ENCODE measurements around the gene WFIKKN1. TPM values are rescaled to one million over a fixed set of nuclear protein-coding genes. Genes with fewer than 3 reads are reported as not detected.

WFIKKN1 gene
- total and polyA plus RNA-seq, 2 of the 13 experiments (the other 11 are each of a cell fraction or from before 2014, with no cell fraction given), result 1.7 to 4.9 TPM

DNA sequence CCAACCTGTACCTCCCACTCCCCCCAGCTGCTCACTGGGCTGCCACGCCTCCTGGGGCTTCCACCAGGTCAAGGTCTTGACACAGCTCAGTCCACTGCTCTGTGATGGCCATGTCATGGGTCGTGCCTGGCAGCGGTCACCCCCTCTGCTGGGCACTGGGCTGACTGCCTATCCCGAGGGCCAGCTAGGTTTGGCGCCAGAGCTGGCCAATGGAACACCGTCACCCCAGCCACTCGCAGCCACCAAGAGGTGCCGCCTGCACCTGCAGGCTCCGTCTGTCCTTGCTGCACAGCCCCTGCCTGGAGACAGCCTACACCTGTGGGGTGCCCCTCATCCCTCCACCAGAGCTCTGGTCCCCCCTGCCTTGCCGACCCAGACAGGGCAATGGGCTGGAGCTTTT, 45.4 kb upstream of the WFIKKN1 start:
- Histone ChIP-seq H4K20me1 (ENCODE audit: insufficient read depth, low read length) (peaks cover 4% of the 10 kb centered on the region; the same call in 1 of the 2 replicates), H3K36me3 (replicated peaks in 1 of 2; ENCODE audit: control insufficient read depth in 1 of 2, insufficient read depth in 2 of 2, low read length in 2 of 2) (no peaks in the 10 kb centered on the region), H3K9me3 (ENCODE audit: low read length) (no peaks in the 10 kb centered on the region), H3K27ac (ENCODE audit: extremely low read length, insufficient read depth, low read length) (no peak overlapping the region), H3K4me2 (ENCODE audit: low read depth, low read length) (peak overlapping the region; percentile 59), H3K4me3 (replicated peaks in 1 of 3; ENCODE audit: insufficient read depth in 1 of 3, low read depth in 2 of 3, low read length in 3 of 3) (peak overlapping the region in 1 of 3 experiments; percentile 33; a peak in 1 of 6 replicates), H3K9ac (ENCODE audit: insufficient read depth, low read depth, low read length) (no peak overlapping the region), H3K4me1 (ENCODE audit: insufficient read depth, low read length) (peaks cover 33% of the 10 kb centered on the region), H3K27me3 (ENCODE audit: control insufficient read depth in 1 of 2, insufficient read depth in 2 of 2, low read length in 2 of 2) (no peaks in the 10 kb centered on the region), H2AFZ (ENCODE audit: low read length) (no peak overlapping the region), H3K79me2 (ENCODE audit: insufficient read depth, low read length) (peaks cover 12% of the 10 kb centered on the region)
- ChIA-PET POLR2A (interaction anchor here (1.0 to 1.5 kb wide), 3 partner anchors 8 to 51 kb away, joined by 3 to 5 read pairs (median 3); partner anchors contain the start of gene METTL26), CTCF (ENCODE audit: low intra/inter-chr PET ratio, low total read pairs) (interaction anchor here (1.2 kb wide), 1 partner anchor 194 kb away, joined by 3 read pairs; no protein-coding TSS in a partner anchor)
- no CpG with 5 or more reads among the region's 10 CpGs for WGBS (ENCODE audit: low lambda C conversion rate)
- BruUV-seq (replicated peaks), result no TSS peak
- DNase-seq (ENCODE audit: low spot score), result peak; percentile 46
- in situ Hi-C loops (cut with HindIII; ENCODE audit: extremely low pct_ligation_motif_present, low pct_unique_long_range_greater_than_20kb), result no loop called here
- peak; percentile 44 for ATAC-seq
- intact Hi-C loops (cut with micrococcal nuclease; ENCODE audit: unreplicated experiment), result loop anchor here (10.0 kb wide), 1 partner anchor 59 kb away; the partner anchor contains the start of genes MCRIP2 and WDR90
- FAIRE-seq, result peak; percentile 4
- TF ChIP-seq ZNF768 (CRISPR knock-in tag; IDR thresholded peaks at IDR 0.05) (peak; percentile 54; the same call in 1 of the 2 replicates), TFAP4 (IDR thresholded peaks at IDR 0.05; ENCODE audit: borderline replicate concordance, low read depth) (no peak; the same call in 1 of the 2 replicates), KDM6A (CRISPR knock-in tag; IDR thresholded peaks at IDR 0.05; ENCODE audit: low read depth) (no peak), ZNF563 (CRISPR knock-in tag; IDR thresholded peaks at IDR 0.05) (0 out of 2 replicates have a peak, but pooled peaks have one; percentile 52), GATAD1 (CRISPR knock-in tag; IDR thresholded peaks at IDR 0.05) (no peak), ZNF775 (CRISPR knock-in tag; IDR thresholded peaks at IDR 0.05; ENCODE audit: borderline replicate concordance) (no peak), SP5 (CRISPR knock-in tag; IDR thresholded peaks at IDR 0.05; ENCODE audit: borderline replicate concordance, low read depth) (peak; percentile 51; the same call in 1 of the 2 replicates), U2AF1 (optimal IDR thresholded peaks at IDR 0.05; ENCODE audit: low read depth, low read length) (no peak), AKAP8 (CRISPR knock-in tag; IDR thresholded peaks at IDR 0.05) (peak; percentile 87; the same call in 1 of the 2 replicates), RFX5 (IDR thresholded peaks at IDR 0.05; ENCODE audit: low read depth, low read length) (peak; percentile 9; the same call in 1 of the 2 replicates), PTBP1 (IDR thresholded peaks at IDR 0.05; ENCODE audit: low read depth, low read length, poor library complexity, severe bottlenecking) (no peak), ZNF788 (CRISPR knock-in tag; IDR thresholded peaks at IDR 0.05; ENCODE audit: borderline replicate concordance) (peak; percentile 66; the same call in 1 of the 2 replicates), ZMYM3 (CRISPR knock-in tag; IDR thresholded peaks at IDR 0.05) (no peak), ZNF225 (CRISPR knock-in tag; IDR thresholded peaks at IDR 0.05) (no peak), TFDP1 (CRISPR knock-in tag; IDR thresholded peaks at IDR 0.05; ENCODE audit: borderline replicate concordance) (peak; percentile 57; the same call in 1 of the 2 replicates), AGO1 (IDR thresholded peaks at IDR 0.05; ENCODE audit: low read depth, low read length, poor library complexity, severe bottlenecking) (peak; percentile 96), ZNF740 (CRISPR knock-in tag; IDR thresholded peaks at IDR 0.05) (peak; percentile 57; the same call in 1 of the 2 replicates), RARA (CRISPR knock-in tag; IDR thresholded peaks at IDR 0.05) (peak; percentile 54)
- TF ChIP-seq, protein P1, sequence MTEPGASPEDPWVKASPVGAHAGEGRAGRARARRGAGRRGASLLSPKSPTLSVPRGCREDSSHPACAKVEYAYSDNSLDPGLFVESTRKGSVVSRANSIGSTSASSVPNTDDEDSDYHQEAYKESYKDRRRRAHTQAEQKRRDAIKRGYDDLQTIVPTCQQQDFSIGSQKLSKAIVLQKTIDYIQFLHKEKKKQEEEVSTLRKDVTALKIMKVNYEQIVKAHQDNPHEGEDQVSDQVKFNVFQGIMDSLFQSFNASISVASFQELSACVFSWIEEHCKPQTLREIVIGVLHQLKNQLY (CRISPR knock-in tag; IDR thresholded peaks at IDR 0.05), result no peak
